GM10248 (cell line): ENCODE data around the gene CD2BP2.

ENCODE experiments used
- CTCF ChIA-PET: fragments of 300-600 bp; sonication (Branson Sonifier 250); formaldehyde crosslinking; extraction: SDS; loops from one replicate; lab custom pipeline; 2021; ENCODE audit warnings: antibody characterized with exemption; lab: Yijun Ruan, JAX
- POLR2A ChIA-PET: fragments of 350-650 bp; sonication (Branson Sonifier 250); formaldehyde crosslinking; extraction: SDS; loops from one replicate; lab custom pipeline; 2020; ENCODE audit warnings: antibody characterized with exemption; lab: Yijun Ruan, JAX
- DNase-seq: peaks from one replicate; pipeline ENCODE4 v3.0.0; 2012; ENCODE audit errors: extremely low spot score
- TF ChIP-seq, protein P1 (sequence below): IDR thresholded peaks from 2 replicates; pipeline ENCODE4 v1.5.1; 2012; ENCODE audit warnings: mild to moderate bottlenecking, low read depth; ENCODE audit errors: extremely low read depth, missing control alignments, control extremely low read depth

Gene CD2BP2

DNA sequence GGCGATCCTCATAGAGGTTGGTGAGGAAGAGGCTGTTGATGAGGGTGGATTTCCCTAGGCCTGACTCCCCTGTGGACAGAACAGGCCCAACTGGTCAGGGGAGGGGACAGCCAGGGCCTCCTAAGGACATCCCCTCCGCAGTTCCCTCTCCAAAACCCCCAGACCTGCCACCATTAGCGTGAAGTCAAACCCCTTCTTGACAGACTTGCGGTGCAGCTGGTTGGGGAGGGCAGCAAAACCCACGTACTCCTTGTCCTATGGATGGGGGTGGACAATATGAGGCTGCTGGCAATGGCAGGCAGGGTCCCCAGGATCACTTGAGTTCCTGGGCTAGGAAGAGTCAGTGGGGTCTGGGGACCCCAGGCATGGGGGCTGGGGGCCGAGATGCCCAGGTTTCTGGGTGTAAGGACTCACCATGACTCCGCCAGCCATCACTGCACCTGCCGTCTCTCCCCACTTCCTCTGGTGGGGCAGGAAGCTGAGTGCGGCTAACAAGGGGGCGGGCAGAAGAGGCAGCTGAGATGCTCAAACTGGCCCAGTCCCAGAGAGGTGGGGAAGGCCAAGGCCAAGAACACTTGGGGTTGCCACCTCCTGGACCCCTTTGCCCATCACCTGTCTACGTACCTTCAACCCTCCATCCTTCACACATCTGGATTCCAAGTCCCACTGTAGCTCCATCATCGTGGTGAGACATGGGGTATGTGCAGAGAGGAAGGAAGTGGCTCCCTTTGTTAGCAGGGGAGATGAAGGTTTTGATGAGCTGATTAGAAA, 27.2 kb upstream of the CD2BP2 start, which contains the start of gene SEPTIN1:
TSS of gene SEPTIN1 (minus strand) at position 451 of the 771 bp plus-strand sequence. CDS start at position 432, 19 bp downstream.
- TF ChIP-seq, protein P1, sequence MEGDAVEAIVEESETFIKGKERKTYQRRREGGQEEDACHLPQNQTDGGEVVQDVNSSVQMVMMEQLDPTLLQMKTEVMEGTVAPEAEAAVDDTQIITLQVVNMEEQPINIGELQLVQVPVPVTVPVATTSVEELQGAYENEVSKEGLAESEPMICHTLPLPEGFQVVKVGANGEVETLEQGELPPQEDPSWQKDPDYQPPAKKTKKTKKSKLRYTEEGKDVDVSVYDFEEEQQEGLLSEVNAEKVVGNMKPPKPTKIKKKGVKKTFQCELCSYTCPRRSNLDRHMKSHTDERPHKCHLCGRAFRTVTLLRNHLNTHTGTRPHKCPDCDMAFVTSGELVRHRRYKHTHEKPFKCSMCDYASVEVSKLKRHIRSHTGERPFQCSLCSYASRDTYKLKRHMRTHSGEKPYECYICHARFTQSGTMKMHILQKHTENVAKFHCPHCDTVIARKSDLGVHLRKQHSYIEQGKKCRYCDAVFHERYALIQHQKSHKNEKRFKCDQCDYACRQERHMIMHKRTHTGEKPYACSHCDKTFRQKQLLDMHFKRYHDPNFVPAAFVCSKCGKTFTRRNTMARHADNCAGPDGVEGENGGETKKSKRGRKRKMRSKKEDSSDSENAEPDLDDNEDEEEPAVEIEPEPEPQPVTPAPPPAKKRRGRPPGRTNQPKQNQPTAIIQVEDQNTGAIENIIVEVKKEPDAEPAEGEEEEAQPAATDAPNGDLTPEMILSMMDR = no peak
- ChIA-PET POLR2A (interaction anchor here (0.5 to 2.1 kb wide), 3 partner anchors 11 to 472 kb away, joined by 4 to 9 read pairs (median 4); partner anchors contain the start of gene TBC1D10B), CTCF (interaction anchor here (0.9 to 4.7 kb wide), 9 partner anchors 10 to 48 kb away, joined by 3 to 23 read pairs (median 3); partner anchors contain the start of genes DCTPP1 and ZNF48)
- peak; percentile 73 for DNase-seq

DNA sequence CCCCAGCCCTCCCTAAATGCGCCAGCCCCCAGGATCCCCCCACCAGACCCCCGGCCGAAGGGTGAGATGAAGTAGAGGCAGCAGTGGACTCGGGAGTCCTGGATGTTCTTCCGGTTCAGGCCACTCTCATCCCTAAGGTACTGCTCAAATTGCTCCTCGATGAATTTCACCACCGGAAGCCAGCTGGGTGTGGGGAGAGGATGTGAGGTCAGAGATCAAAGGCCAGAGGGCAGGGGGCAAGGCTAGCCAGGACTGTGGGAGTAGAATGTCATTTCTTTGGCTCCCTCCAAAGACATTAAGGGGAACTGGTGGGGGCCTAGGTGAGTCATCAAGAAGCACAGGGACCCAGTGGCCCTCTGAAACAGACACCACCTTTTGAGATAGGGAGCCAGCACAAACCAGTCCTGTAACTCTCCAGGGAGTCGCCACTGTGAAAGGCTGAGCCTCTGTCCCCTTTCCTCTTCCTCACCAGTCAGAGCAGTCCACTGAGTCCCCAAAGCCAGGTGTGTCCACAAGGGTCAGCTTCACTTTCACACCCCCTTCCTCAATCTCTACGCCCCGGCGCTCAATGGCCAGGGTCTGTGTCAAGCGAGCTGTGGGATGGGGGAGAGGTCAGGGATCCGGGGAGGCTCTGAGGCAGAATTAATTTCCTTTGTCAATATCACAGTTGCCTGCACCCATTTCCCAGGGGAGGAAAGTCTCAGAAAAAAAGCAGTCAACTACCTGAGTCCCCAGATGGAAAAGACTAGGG, 26.4 kb upstream of the CD2BP2 start:
- CTCF ChIA-PET = interaction anchor here (1.5 to 4.7 kb wide), 4 partner anchors 11 to 48 kb away, joined by 3 to 23 read pairs (median 16); partner anchors contain the start of genes DCTPP1 and ZNF48
- TF ChIP-seq, protein P1 = no peak

DNA sequence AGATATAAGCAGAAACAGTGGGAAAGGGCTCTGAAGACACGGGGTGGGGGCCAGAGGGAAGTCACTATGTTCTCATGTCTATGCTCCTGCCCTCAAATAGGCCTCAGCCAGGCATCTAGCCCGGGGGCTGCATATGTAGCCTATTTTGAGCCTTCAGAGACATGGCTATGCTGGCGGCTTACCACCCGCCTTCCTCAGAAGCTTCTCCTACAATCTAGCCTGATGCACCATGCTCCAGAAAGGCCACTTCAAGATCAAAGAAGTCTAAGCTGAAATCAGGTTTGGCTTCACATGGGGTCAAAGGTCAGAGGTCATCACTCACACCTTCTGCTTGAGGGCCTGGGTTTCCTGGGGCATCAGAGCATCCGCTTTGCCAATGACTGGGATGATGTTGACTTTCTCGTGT, 25.7 kb upstream of the CD2BP2 start:
- POLR2A ChIA-PET = no interaction called here

More for the DNA sequence above, 26.4 kb upstream of the CD2BP2 start:
- POLR2A ChIA-PET = interaction anchor here (2.1 kb wide), 1 partner anchor 10 kb away, joined by 9 read pairs; the partner anchor contains the start of gene TBC1D10B
- DNase-seq = no peak

DNA sequence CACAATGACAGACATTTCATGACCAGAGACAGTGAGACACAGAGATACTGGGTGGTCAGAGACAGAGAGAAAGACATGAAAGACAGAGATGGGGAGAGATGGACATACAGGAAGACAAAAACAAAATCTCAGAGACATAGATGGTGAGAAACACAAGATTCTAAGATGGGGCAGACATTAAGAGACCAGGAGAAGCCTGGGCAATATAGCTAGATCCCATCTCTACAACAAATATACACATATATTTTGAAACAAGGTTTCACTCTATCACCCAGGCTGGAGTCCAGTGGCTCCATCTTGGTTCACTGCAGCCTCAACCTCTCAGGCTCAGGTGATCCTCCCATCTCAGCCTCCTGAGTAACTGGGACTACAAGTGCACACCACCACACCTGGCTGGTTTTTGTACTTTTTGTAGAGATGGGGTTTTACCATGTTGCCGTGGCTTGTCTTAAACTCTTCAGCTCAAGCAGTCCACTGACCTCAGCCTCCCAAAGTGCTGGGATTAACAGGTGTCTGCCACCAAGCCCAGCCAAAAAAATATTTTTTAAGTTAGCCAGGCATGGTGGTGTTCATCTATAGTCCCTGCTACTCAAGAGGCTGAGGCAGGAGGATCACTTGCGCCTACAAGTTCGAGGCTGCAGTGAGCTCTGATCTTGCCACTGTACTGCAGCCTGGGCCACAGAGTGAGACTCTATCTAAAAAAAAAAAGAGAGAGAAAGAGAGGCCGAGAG, 25.1 kb upstream of the CD2BP2 start:
- DNase-seq = no peak
- ChIA-PET CTCF (interaction anchor here (1.1 to 4.7 kb wide), 4 partner anchors 9 to 31 kb away, joined by 3 to 23 read pairs (median 4); partner anchors contain the start of gene ZNF48), POLR2A (interaction anchor here (1.6 kb wide), 1 partner anchor 9 kb away, joined by 4 read pairs; no protein-coding TSS in a partner anchor)
- TF ChIP-seq, protein P1 = no peak

More for the DNA sequence above, 25.7 kb upstream of the CD2BP2 start:
- no peak for DNase-seq
- CTCF ChIA-PET = interaction anchor here (1.1 to 4.7 kb wide), 3 partner anchors 10 to 31 kb away, joined by 3 to 23 read pairs (median 5); partner anchors contain the start of gene ZNF48
- TF ChIP-seq, protein P1 = no peak

DNA sequence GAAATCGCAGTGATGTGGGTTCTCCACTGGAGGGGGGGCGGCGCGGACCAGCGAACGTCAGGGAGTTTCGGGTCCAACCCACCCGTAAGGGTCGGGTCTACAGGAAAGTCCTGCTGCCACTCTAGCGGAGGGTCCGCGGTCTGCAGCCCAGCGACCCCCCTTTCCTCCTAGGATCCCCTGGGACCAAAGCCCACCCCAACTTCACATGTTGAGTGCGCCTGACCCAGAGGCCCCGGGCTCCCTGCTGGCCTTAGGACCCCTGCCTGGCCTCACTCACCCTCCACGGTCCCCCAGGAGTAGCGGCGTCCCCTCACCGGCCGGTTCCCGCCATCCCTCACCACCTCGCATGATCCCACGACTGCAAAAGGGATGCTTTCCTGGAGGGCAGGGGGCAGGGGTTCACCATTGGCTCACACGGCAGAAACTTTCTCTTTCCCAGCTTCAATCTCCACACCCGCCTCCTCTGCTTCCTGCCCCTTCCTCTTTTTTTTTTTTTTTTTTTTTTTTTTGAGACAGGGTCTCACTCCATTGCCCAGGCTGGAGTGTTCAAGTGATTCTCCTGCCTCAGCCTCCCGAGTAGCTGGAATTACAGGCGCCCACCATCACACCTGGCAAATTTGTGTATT, 24.2 kb upstream of the CD2BP2 start:
- TF ChIP-seq, protein P1 = no peak
- CTCF ChIA-PET = interaction anchor here (1.2 to 4.7 kb wide), 3 partner anchors 8 to 31 kb away, joined by 3 to 23 read pairs (median 5); partner anchors contain the start of gene ZNF48
- POLR2A ChIA-PET = interaction anchor here (0.6 to 1.6 kb wide), 3 partner anchors 8 to 253 kb away, joined by 4 to 6 read pairs (median 4); no protein-coding TSS in a partner anchor
- DNase-seq = no peak
